ENCODE measurements around the gene ABCA8. TPM values are rescaled to one million over a fixed set of nuclear protein-coding genes. Genes with fewer than 3 reads are reported as not detected.
A peak's percentile ranks its signal among the peaks of the same experiment; 100 is the strongest.
"Not testable (repeated sequence)": the region's sequence is repeated elsewhere in the genome, so short reads cannot be mapped to it uniquely, and the experiment has no call there.

Gene ABCA8
- total RNA-seq, 4 donors from 2014 or later = 235 to 365 (median 316) TPM

GRCh38 chr17:68831170-68831569 is 124.0 kb downstream of the ABCA8 start:
- DNase-seq (ENCODE audit: low spot score in 2 of 2) = no peak
- 83 to 92% methylated on average over 7 of the region's 7 CpGs for WGBS, 2 donors

GRCh38 chr17:68830313-68830712 is 124.9 kb downstream of the ABCA8 start:
- H3K27me3 ChIP-seq = no peaks in the 10 kb centered on the region
- peaks cover 0 to 4% (median 0%) of the 10 kb centered on the region in 4 donors for H3K9me3 ChIP-seq
- no peaks in the 10 kb centered on the region for H3K36me3 ChIP-seq
- no peak for DNase-seq (ENCODE audit: low spot score in 2 of 2)
- no peak overlapping the region for H3K4me3 ChIP-seq
- peaks cover 0 to 29% (median 7%) of the 10 kb centered on the region in 4 donors for H3K4me1 ChIP-seq
- no peak for TF ChIP-seq CTCF (IDR thresholded peaks at IDR 0.05)
- TF ChIP-seq POLR2A (IDR thresholded peaks at IDR 0.05) = no peak
- TF ChIP-seq EP300 (IDR thresholded peaks at IDR 0.05) = no peak
- 70 to 74% methylated on average over 2 of the region's 2 CpGs for WGBS, 2 donors
- no peak overlapping the region for H3K27ac ChIP-seq

More at GRCh38 chr17:68831170-68831569, 124.0 kb downstream of the ABCA8 start:
- Histone ChIP-seq H3K9me3 (peaks cover 0 to 4% (median 0%) of the 10 kb centered on the region in 4 donors), H3K4me1 (peaks cover 0 to 37% (median 7%) of the 10 kb centered on the region in 4 donors), H3K27me3 (no peaks in the 10 kb centered on the region), H3K4me3 (no peak overlapping the region), H3K27ac (no peak overlapping the region), H3K36me3 (no peaks in the 10 kb centered on the region)
- TF ChIP-seq EP300 (IDR thresholded peaks at IDR 0.05) (no peak), POLR2A (IDR thresholded peaks at IDR 0.05) (no peak), CTCF (IDR thresholded peaks at IDR 0.05) (no peak)

- no peak for DNase-seq (ENCODE audit: low spot score in 2 of 2)
- Histone ChIP-seq H3K4me1 (peaks cover 0 to 22% (median 7%) of the 10 kb centered on the region in 4 donors), H3K36me3 (no peaks in the 10 kb centered on the region), H3K27ac (peak overlapping the region in 1 of 4 donors; percentile 6), H3K4me3 (no peak overlapping the region), H3K27me3 (no peaks in the 10 kb centered on the region), H3K9me3 (peaks cover 0 to 4% (median 0%) of the 10 kb centered on the region in 4 donors)
- WGBS, 2 donors = 82 to 84% methylated on average over 4 of the region's 4 CpGs
- TF ChIP-seq POLR2A (IDR thresholded peaks at IDR 0.05) = no peak
- TF ChIP-seq EP300 (IDR thresholded peaks at IDR 0.05) = peak in 1 of 2 donors; percentile 49
These were observed 126.0 kb downstream of the ABCA8 start for GRCh38 chr17:68829211-68829610.

GRCh38 chr17:68824707-68825106 is 130.5 kb downstream of the ABCA8 start:
- no peak for TF ChIP-seq EP300 (IDR thresholded peaks at IDR 0.05)
- Histone ChIP-seq H3K4me1 (peaks cover 0 to 21% (median 9%) of the 10 kb centered on the region in 4 donors), H3K9me3 (peaks cover 0 to 4% (median 0%) of the 10 kb centered on the region in 4 donors), H3K4me3 (no peak overlapping the region), H3K27me3 (no peaks in the 10 kb centered on the region), H3K36me3 (no peaks in the 10 kb centered on the region), H3K27ac (no peak overlapping the region)
- WGBS, 2 donors = 81 to 85% methylated on average over 3 of the region's 3 CpGs
- no peak for DNase-seq (ENCODE audit: low spot score in 2 of 2)

DNA sequence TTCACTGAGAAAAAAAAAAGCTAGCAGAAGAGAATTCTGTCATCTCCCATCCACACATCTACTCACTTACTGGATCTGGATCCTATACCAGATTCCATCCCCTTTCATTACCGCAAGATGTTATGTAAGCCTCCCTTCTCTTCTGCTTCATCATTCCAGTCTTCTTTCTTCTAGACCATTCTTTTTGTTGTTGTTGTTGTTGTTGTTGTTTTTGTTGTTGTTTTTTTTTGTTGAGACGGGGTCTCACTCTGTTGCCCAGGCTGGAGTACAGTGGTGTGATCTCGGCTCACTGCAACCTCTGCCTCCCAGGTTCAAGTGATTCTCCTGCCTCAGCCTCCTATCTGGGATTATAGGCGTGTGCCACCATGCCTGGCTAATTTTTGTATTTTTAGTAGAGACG is 131.0 kb downstream of the ABCA8 start:
- WGBS, 2 donors = 82 to 99% methylated on average over 5 of the region's 5 CpGs
- not testable (repeated sequence) for DNase-seq (ENCODE audit: low spot score in 2 of 2); H3K27me3 ChIP-seq; H3K4me3 ChIP-seq; H3K9me3 ChIP-seq; H3K36me3 ChIP-seq; H3K27ac ChIP-seq
- peaks cover 0 to 24% (median 9%) of the 10 kb centered on the region in 4 donors for H3K4me1 ChIP-seq

- WGBS, 2 donors = 82 to 98% methylated on average over 3 of the region's 3 CpGs
- DNase-seq (ENCODE audit: low spot score in 2 of 2) = no peak
- no peak for TF ChIP-seq CTCF (IDR thresholded peaks at IDR 0.05)
- peak in 1 of 2 donors; percentile 8 for TF ChIP-seq EP300 (IDR thresholded peaks at IDR 0.05)
- no peak for TF ChIP-seq POLR2A (IDR thresholded peaks at IDR 0.05)
- Histone ChIP-seq H3K4me1 (peaks cover 0 to 24% (median 9%) of the 10 kb centered on the region in 4 donors), H3K4me3 (peak overlapping the region in 1 of 4 donors; percentile 2), H3K27me3 (no peaks in the 10 kb centered on the region), H3K36me3 (no peaks in the 10 kb centered on the region), H3K9me3 (no peaks in the 10 kb centered on the region), H3K27ac (peak overlapping the region in 1 of 4 donors; percentile 30)
These were observed 132.4 kb downstream of the ABCA8 start for GRCh38 chr17:68822719-68823289.
